Stimulated activated CD4-positive, alpha-beta T cell treated with anti-CD3 and anti-CD28 coated beads, Interleukin-1b, Interleukin-23, amount 100 ng/mL, for 1 hour (primary cell): ENCODE data around the gene MYL5.
"Not testable (repeated sequence)": the region's sequence is repeated elsewhere in the genome, so short reads cannot be mapped to it uniquely, and the experiment has no call there.

Source experiments
- DNase-seq, 2 donors: peaks; one replicate each; pipeline ENCODE4 v3.0.0-alpha.2; 2020; ENCODE audit warnings: low read depth in 2 of 2

Gene MYL5

GRCh38 chr4:657834-658667 is 16.3 kb upstream of the MYL5 start:
- no peak for DNase-seq

- DNase-seq = no peak
Observed at GRCh38 chr4:658681-659667, 15.4 kb upstream of the MYL5 start.

GRCh38 chr4:659851-660250 is 14.5 kb upstream of the MYL5 start:
- DNase-seq = no peak

GRCh38 chr4:660401-660800 is 13.9 kb upstream of the MYL5 start:
- no peak for DNase-seq

- no peak for DNase-seq
Observed at GRCh38 chr4:661231-661630, 13.1 kb upstream of the MYL5 start.

GRCh38 chr4:661881-662761 is 12.2 kb upstream of the MYL5 start:
- DNase-seq = no peak

GRCh38 chr4:663046-663437 is 11.3 kb upstream of the MYL5 start:
- no peak for DNase-seq

- DNase-seq = peak in 1 of 2 donors; percentile 56
Observed at GRCh38 chr4:663438-664428, 10.6 kb upstream of the MYL5 start.

GRCh38 chr4:664713-665231 is 9.6 kb upstream of the MYL5 start:
- DNase-seq = no peak

GRCh38 chr4:665381-665750 is 9.0 kb upstream of the MYL5 start:
- no peak for DNase-seq

- DNase-seq = no peak
Observed at GRCh38 chr4:665751-666435, 8.4 kb upstream of the MYL5 start.

GRCh38 chr4:666436-666810 is 7.9 kb upstream of the MYL5 start:
- no peak for DNase-seq

- no peak for DNase-seq
Observed at GRCh38 chr4:666822-667544, 7.4 kb upstream of the MYL5 start.

GRCh38 chr4:667545-667925 is 6.8 kb upstream of the MYL5 start:
- no peak for DNase-seq

GRCh38 chr4:668219-668618 is 6.1 kb upstream of the MYL5 start:
- not testable (repeated sequence) for DNase-seq

GRCh38 chr4:669806-670559 is 4.4 kb upstream of the MYL5 start:
- not testable (repeated sequence) for DNase-seq

GRCh38 chr4:671769-672168 is 2.6 kb upstream of the MYL5 start:
- DNase-seq = no peak

GRCh38 chr4:673349-674091 is 822 bp upstream of the MYL5 start:
- no peak for DNase-seq
